Endodermal cell (in vitro differentiated cells): ENCODE measurements around the gene ELANE. TPM values are rescaled to one million over a fixed set of nuclear protein-coding genes. Genes with fewer than 3 reads are reported as not detected.

ENCODE experiments used
- DNase-seq: peaks from one replicate; pipeline ENCODE4 v3.0.0-alpha.2; 2017
- H3K27ac ChIP-seq: 2 replicates; pipeline ENCODE4 v1.5.1; 2013; ENCODE audit warnings: mild to moderate bottlenecking, low read depth, low read length, moderate library complexity
- H3K27me3 ChIP-seq: 2 replicates; pipeline ENCODE4 v1.6.1; 2013; ENCODE audit warnings: mild to moderate bottlenecking, low read length, moderate library complexity; ENCODE audit not compliant: insufficient read depth, control insufficient read depth, poor library complexity, severe bottlenecking
- H3K36me3 ChIP-seq: 2 replicates; pipeline ENCODE4 v1.7.0; 2013; ENCODE audit warnings: mild to moderate bottlenecking, low read length, moderate library complexity; ENCODE audit not compliant: control insufficient read depth, insufficient read depth
- H3K4me1 ChIP-seq: one replicate; pipeline ENCODE4 v1.7.0; 2013; ENCODE audit warnings: low read length; ENCODE audit not compliant: control insufficient read depth, insufficient read depth
- H3K4me3 ChIP-seq: 2 replicates; pipeline ENCODE4 v1.5.1; 2013; ENCODE audit warnings: mild to moderate bottlenecking, low read length, moderate library complexity
- H3K9ac ChIP-seq: 2 replicates; pipeline ENCODE4 v1.6.1; 2013; ENCODE audit warnings: mild to moderate bottlenecking, low read length, moderate library complexity; ENCODE audit not compliant: poor library complexity, severe bottlenecking; ENCODE audit errors: extremely low read depth
- H3K9me3 ChIP-seq: 2 replicates; pipeline ENCODE4 v1.6.1; 2013; ENCODE audit warnings: mild to moderate bottlenecking, low read length, moderate library complexity; ENCODE audit not compliant: control insufficient read depth
- H3K27ac Mint-ChIP-seq: 2 replicates; pipeline ENCODE4 v1.8.0; 2020; ENCODE audit warnings: mixed read lengths
- H3K27me3 Mint-ChIP-seq: 2 replicates; pipeline ENCODE4 v1.8.0; 2021; ENCODE audit warnings: mild to moderate bottlenecking, mixed read lengths; ENCODE audit not compliant: insufficient read depth
- H3K36me3 Mint-ChIP-seq: 2 replicates; pipeline ENCODE4 v1.8.0; 2020; ENCODE audit warnings: low read depth, mixed read lengths
- H3K4me1 Mint-ChIP-seq: 2 replicates; pipeline ENCODE4 v1.8.0; 2020; ENCODE audit warnings: mixed read lengths
- H3K4me3 Mint-ChIP-seq: 2 replicates; pipeline ENCODE4 v1.8.0; 2020; ENCODE audit warnings: mild to moderate bottlenecking, moderate library complexity, mixed read lengths
- H3K9me3 Mint-ChIP-seq: 2 replicates; pipeline ENCODE4 v1.8.0; 2020; ENCODE audit warnings: mild to moderate bottlenecking, mixed read lengths
- WGBS, 2 experiments: methylation state at CpG; one replicate each; pipeline versions ENCODE4 v1.1.5 to v1.1.7; 2013; ENCODE audit warnings: missing lambda C conversion rate in 2 of 2, mixed read lengths in 1 of 2; ENCODE audit not compliant: insufficient coverage in 1 of 2, insufficient read length in 1 of 2; 5-methylcytosine and 5-hydroxymethylcytosine counted together
- total RNA-seq, 2 donors: library from RNA; stranded (reverse); fragmentation: NEBNext Ultra II Directional in 1 of 2; extraction: Animal tissue kit (Norgen Biotek cat#: 25700) in 1 of 2; gene quantifications; 2 replicates in 1 of 2; 3 replicates in 1 of 2; pipeline ENCODE4 v1.2.1, GENCODE V29; 2021
- TF ChIP-seq, protein P1 (sequence below): fragments of 200-600 bp; sonication (generic); conservative IDR thresholded peaks from 2 replicates; pipeline ENCODE4 v1.5.0; 2021; ENCODE audit warnings: antibody characterized with exemption, mild to moderate bottlenecking

Gene ELANE
- total RNA-seq, 2 donors from 2014 or later: not detected

DNA sequence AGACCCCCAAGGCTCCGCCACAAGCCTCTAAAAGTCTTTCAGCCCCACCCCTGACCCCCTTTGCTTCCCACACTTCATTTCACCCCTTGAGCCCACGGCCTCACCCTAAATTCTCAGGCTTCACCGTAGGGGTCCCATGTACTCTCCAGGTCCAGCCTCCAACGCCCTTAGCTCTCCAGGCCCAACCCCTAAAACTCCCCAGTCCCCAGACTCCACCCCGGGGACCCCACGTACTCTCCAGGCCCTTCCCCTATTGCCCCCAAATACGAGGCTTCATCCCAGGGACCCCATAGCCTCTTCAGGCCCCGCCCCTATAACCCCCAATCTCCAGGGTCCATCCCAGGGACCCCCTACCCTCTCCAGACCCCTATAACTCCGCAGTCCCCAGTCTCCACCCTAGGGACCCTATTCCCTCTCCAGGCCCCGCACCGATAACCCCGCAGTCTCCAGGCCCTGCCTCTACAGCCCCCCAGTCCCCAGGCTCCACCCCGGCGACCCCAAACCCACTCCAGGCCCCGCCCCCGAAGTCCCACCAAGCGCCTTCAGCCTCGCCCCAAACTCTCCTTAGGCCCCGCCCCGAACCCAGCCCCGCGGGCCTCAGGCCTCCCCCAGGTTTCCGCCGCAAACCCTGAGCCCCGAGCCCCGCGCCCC, 40.3 kb downstream of the ELANE start:
- Histone ChIP-seq H3K4me1 (no peaks in the 10 kb centered on the region), H3K36me3 (peaks cover 31% of the 10 kb centered on the region), H3K27ac (no peak overlapping the region), H3K4me3 (peak overlapping the region; percentile 89), H3K27me3 (no peaks in the 10 kb centered on the region), H3K9me3 (no peaks in the 10 kb centered on the region), H3K9ac (peak overlapping the region; percentile 62)
- DNase-seq: peak; percentile 39
- H3K4me3 Mint-ChIP-seq: peak overlapping the region; percentile 72
- TF ChIP-seq, protein P1, sequence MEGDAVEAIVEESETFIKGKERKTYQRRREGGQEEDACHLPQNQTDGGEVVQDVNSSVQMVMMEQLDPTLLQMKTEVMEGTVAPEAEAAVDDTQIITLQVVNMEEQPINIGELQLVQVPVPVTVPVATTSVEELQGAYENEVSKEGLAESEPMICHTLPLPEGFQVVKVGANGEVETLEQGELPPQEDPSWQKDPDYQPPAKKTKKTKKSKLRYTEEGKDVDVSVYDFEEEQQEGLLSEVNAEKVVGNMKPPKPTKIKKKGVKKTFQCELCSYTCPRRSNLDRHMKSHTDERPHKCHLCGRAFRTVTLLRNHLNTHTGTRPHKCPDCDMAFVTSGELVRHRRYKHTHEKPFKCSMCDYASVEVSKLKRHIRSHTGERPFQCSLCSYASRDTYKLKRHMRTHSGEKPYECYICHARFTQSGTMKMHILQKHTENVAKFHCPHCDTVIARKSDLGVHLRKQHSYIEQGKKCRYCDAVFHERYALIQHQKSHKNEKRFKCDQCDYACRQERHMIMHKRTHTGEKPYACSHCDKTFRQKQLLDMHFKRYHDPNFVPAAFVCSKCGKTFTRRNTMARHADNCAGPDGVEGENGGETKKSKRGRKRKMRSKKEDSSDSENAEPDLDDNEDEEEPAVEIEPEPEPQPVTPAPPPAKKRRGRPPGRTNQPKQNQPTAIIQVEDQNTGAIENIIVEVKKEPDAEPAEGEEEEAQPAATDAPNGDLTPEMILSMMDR: no peak
- peaks cover 20% of the 10 kb centered on the region for H3K36me3 Mint-ChIP-seq
- no peak overlapping the region for H3K27ac Mint-ChIP-seq
- peaks cover 2% of the 10 kb centered on the region for H3K4me1 Mint-ChIP-seq
- 9% methylated on average over 21 of the region's 27 CpGs; no CpG with 5 or more reads in 1 of the 2 experiments for WGBS, 2 experiments
- no peaks in the 10 kb centered on the region for H3K9me3 Mint-ChIP-seq
- no peaks in the 10 kb centered on the region for H3K27me3 Mint-ChIP-seq

- Mint-ChIP-seq H3K9me3 (no peaks in the 10 kb centered on the region), H3K4me3 (peak within 1 kb of the TSS; percentile 72), H3K27ac (peak within 1 kb of the TSS; percentile 99), H3K4me1 (peaks cover 2% of the 10 kb centered on the region), H3K27me3 (no peaks in the 10 kb centered on the region), H3K36me3 (peaks cover 22% of the 10 kb centered on the region)
- no peaks in the 10 kb centered on the region for H3K4me1 ChIP-seq
- peaks cover 33% of the 10 kb centered on the region for H3K36me3 ChIP-seq
- H3K27ac ChIP-seq: peak within 1 kb of the TSS; percentile 95
- WGBS, 2 experiments: 2% methylated on average over 37 to 66 of the region's 69 CpGs
- peak within 1 kb of the TSS; percentile 70 for H3K9ac ChIP-seq
- H3K4me3 ChIP-seq: peak within 1 kb of the TSS; percentile 89
- TF ChIP-seq, protein P1: no peak
- peak; percentile 95 for DNase-seq
- H3K9me3 ChIP-seq: no peaks in the 10 kb centered on the region
- H3K27me3 ChIP-seq: no peaks in the 10 kb centered on the region
Measured at GRCh38 chr19:892894-893689, 41.0 kb downstream of the ELANE start, which contains the start of the genes MED16 and RNU6-9. Gene MED16 (minus strand): TSS chr19:893187. CDS start chr19:891131, 2,056 bp downstream. Gene RNU6-9 (plus strand): TSS chr19:893484.

DNA sequence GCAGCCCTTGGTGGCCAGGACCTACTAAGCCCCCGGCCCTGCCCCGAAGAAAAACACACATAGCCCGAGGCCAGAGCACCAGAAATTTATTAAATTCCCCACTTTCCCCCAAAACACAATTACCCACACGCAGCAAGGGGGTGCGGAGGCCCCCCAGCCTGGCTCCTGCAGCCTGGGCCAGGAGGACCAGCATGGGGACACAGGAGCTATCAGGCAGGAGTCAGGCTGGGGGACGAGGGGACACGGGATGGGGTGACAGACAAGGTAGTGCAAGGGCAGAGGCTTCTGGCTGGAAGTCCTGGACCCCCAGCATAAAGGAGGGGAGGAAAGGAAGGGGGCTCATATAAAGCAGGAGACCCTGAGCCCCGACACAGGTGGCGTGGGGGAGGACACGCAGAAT, 44.3 kb downstream of the ELANE start:
- Histone ChIP-seq H3K9ac (no peak overlapping the region), H3K4me1 (no peaks in the 10 kb centered on the region), H3K4me3 (no peak overlapping the region), H3K27me3 (no peaks in the 10 kb centered on the region), H3K36me3 (peaks cover 8% of the 10 kb centered on the region), H3K27ac (no peak overlapping the region), H3K9me3 (no peaks in the 10 kb centered on the region)
- Mint-ChIP-seq H3K27me3 (no peaks in the 10 kb centered on the region), H3K9me3 (no peaks in the 10 kb centered on the region), H3K4me3 (no peak overlapping the region), H3K4me1 (peaks cover 2% of the 10 kb centered on the region), H3K27ac (no peak overlapping the region), H3K36me3 (peaks cover 17% of the 10 kb centered on the region)
- DNase-seq: no peak
- TF ChIP-seq, protein P1: no peak
- WGBS, 2 experiments: 93 to 100% methylated on average over 1 to 10 of the region's 10 CpGs
